ENCODE measurements around the gene STT3B. TPM values are rescaled to one million over a fixed set of nuclear protein-coding genes. Genes with fewer than 3 reads are reported as not detected.

The STT3B gene
- total and polyA plus RNA-seq, 2 of the 13 experiments (the other 11 are each of a cell fraction or from before 2014, with no cell fraction given): 85.0 to 205 TPM

GRCh38 chr3:31533169-31534064, 692 bp downstream of the STT3B start (continued):
- peak; percentile 49 for TF ChIP-seq CTCF (CRISPR knock-in tag; IDR thresholded peaks at IDR 0.05)
- no peak for TF ChIP-seq PBX2 (CRISPR knock-in tag; IDR thresholded peaks at IDR 0.05)
- TF ChIP-seq ZBTB38 (CRISPR knock-in tag; IDR thresholded peaks at IDR 0.05): 0 out of 2 replicates have a peak, but pooled peaks have one; percentile 39
- TF ChIP-seq ZNF501 (CRISPR knock-in tag; IDR thresholded peaks at IDR 0.05): no peak; the same call in 1 of the 2 replicates
- TF ChIP-seq KLF6 (CRISPR knock-in tag; IDR thresholded peaks at IDR 0.05): no peak
- TF ChIP-seq KDM6A (CRISPR knock-in tag; IDR thresholded peaks at IDR 0.05; ENCODE audit: low read depth): no peak
- no peak for TF ChIP-seq MAF1 (CRISPR knock-in tag; IDR thresholded peaks at IDR 0.05; ENCODE audit: borderline replicate concordance)
- no peak for TF ChIP-seq ZNF709 (CRISPR knock-in tag; IDR thresholded peaks at IDR 0.05)
- no peak for TF ChIP-seq SNAPC4 (CRISPR knock-in tag; IDR thresholded peaks at IDR 0.05)
- peak; percentile 81; the same call in 1 of the 2 replicates for TF ChIP-seq UBTF (CRISPR knock-in tag; IDR thresholded peaks at IDR 0.05)
- no peak for TF ChIP-seq TBX3 (IDR thresholded peaks at IDR 0.05; ENCODE audit: borderline replicate concordance)
- TF ChIP-seq MATR3 (CRISPR knock-in tag; IDR thresholded peaks at IDR 0.05): no peak
- TF ChIP-seq KMT2A (CRISPR knock-in tag; IDR thresholded peaks at IDR 0.05): peak; percentile 84
- TF ChIP-seq NFE2L2 (IDR thresholded peaks at IDR 0.05; ENCODE audit: low read length): no peak
- no peak for TF ChIP-seq ZBTB43 (CRISPR knock-in tag; conservative IDR thresholded peaks at IDR 0.05)
- 0 out of 2 replicates have a peak, but pooled peaks have one; percentile 42 for TF ChIP-seq ZNF337 (CRISPR knock-in tag; IDR thresholded peaks at IDR 0.05; ENCODE audit: borderline replicate concordance, low read depth)
- TF ChIP-seq ZNF224 (CRISPR knock-in tag; IDR thresholded peaks at IDR 0.05): no peak
- TF ChIP-seq MTF2 (CRISPR knock-in tag; IDR thresholded peaks at IDR 0.05; ENCODE audit: borderline replicate concordance): no peak
